Panc1 (cell line): ENCODE measurements around the gene SLC66A2.

Source experiments
- CTCF ChIP-seq: fragments of 450-650 bp; IDR thresholded peaks from 2 replicates; pipeline ENCODE4 v1.5.1; 2017; ENCODE audit warnings: mild to moderate bottlenecking
- POLR2AphosphoS5 ChIP-seq: IDR thresholded peaks from 2 replicates; pipeline ENCODE4 v1.6.1; 2012; ENCODE audit warnings: mild to moderate bottlenecking, low read depth, low read length, moderate library complexity
- REST ChIP-seq, 2 experiments: IDR thresholded peaks; 2 replicates each; pipeline ENCODE4 v1.6.1; 2011 to 2012; ENCODE audit warnings: low read depth in 2 of 2, control low read depth in 1 of 2, low read length in 1 of 2, mild to moderate bottlenecking in 1 of 2, moderate library complexity in 1 of 2; ENCODE audit not compliant: insufficient read depth in 1 of 2
- SIN3A ChIP-seq: IDR thresholded peaks from 2 replicates; pipeline ENCODE4 v1.6.1; 2012; ENCODE audit warnings: low read depth, mild to moderate bottlenecking, low read length, moderate library complexity, borderline replicate concordance; ENCODE audit not compliant: insufficient read depth
- TCF7L2 ChIP-seq: IDR thresholded peaks from 2 replicates; pipeline ENCODE4 v1.6.1; 2011; ENCODE audit warnings: mild to moderate bottlenecking, low read depth, low read length, inconsistent platforms

- TF ChIP-seq CTCF (no peak), TCF7L2 (no peak), REST (IDR thresholded peaks at IDR 0.05; ENCODE audit: insufficient read depth in 1 of 2, low read depth in 2 of 2, low read length in 1 of 2) (no peak), POLR2AphosphoS5 (no peak), SIN3A (no peak)
Observed at GRCh38 chr18:79871481-79872091, 79.9 kb downstream of the SLC66A2 start.
